WTC11 (cell line): ENCODE results near the gene RUFY3. TPM values are rescaled to one million over a fixed set of nuclear protein-coding genes. Genes with fewer than 3 reads are reported as not detected.
"Not testable (repeated sequence)": the region's sequence is repeated elsewhere in the genome, so short reads cannot be mapped to it uniquely, and the experiment has no call there.

Experiments used
- ATAC-seq: fragments of 200-7000 bp; cut with Tn5 transposase; 2 replicates; pipeline ENCODE4 v1.10.0; 2021; ENCODE audit warnings: mild to moderate bottlenecking, moderate library complexity
- CTCF ChIA-PET: fragments of 300-600 bp; sonication (Branson Sonifier 250); formaldehyde crosslinking; loops from one replicate; lab custom pipeline; 2021; ENCODE audit warnings: antibody characterized with exemption; lab: Charles Lee
- POLR2A ChIA-PET: fragments of 350-600 bp; sonication (Branson Sonifier 250); formaldehyde crosslinking; loops from one replicate; lab custom pipeline; 2021; ENCODE audit warnings: antibody characterized with exemption; lab: Charles Lee
- DNase-seq: peaks from one replicate; pipeline ENCODE4 v3.0.0; 2021; ENCODE audit warnings: low spot score
- H3K27ac Mint-ChIP-seq: 2 replicates; pipeline ENCODE4 v1.8.0; 2021; ENCODE audit warnings: mixed read lengths
- H3K27me3 Mint-ChIP-seq: 2 replicates; pipeline ENCODE4 v1.8.0; 2021; ENCODE audit warnings: low read depth, mild to moderate bottlenecking, moderate library complexity, mixed read lengths
- H3K36me3 Mint-ChIP-seq: 2 replicates; pipeline ENCODE4 v1.8.0; 2021; ENCODE audit warnings: mixed read lengths
- H3K4me1 Mint-ChIP-seq: 2 replicates; pipeline ENCODE4 v1.8.0; 2022; ENCODE audit warnings: mixed read lengths
- H3K4me3 Mint-ChIP-seq: 2 replicates; pipeline ENCODE4 v1.8.0; 2021; ENCODE audit warnings: mild to moderate bottlenecking, moderate library complexity, mixed read lengths
- H3K9me3 Mint-ChIP-seq: 2 replicates; pipeline ENCODE4 v1.8.0; 2021; ENCODE audit warnings: mixed read lengths
- ATF1 ChIP-seq: sonication (generic); formaldehyde crosslinking; IDR thresholded peaks from 2 replicates; pipeline ENCODE4 v1.8.1; 2023; ENCODE audit warnings: mild to moderate bottlenecking, moderate library complexity, missing genetic modification reagents
- CREB1 ChIP-seq: sonication (generic); formaldehyde crosslinking; IDR thresholded peaks from 2 replicates; pipeline ENCODE4 v1.8.0; 2023; ENCODE audit warnings: mild to moderate bottlenecking, missing genetic modification reagents
- ELF4 ChIP-seq: sonication (generic); formaldehyde crosslinking; IDR thresholded peaks from 2 replicates; pipeline ENCODE4 v1.8.1; 2022; ENCODE audit warnings: low read depth, mild to moderate bottlenecking, moderate library complexity, missing genetic modification reagents
- EMX1 ChIP-seq: fragments of 250-450 bp; sonication (Bioruptor Pico); IDR thresholded peaks from 2 replicates; pipeline ENCODE4 v1.8.0; 2021; ENCODE audit warnings: mild to moderate bottlenecking
- FOXP1 ChIP-seq: sonication (generic); formaldehyde crosslinking; IDR thresholded peaks from 2 replicates; pipeline ENCODE4 v1.8.0; 2022; ENCODE audit warnings: missing genetic modification reagents, mild to moderate bottlenecking, moderate library complexity, borderline replicate concordance
- GABPB1 ChIP-seq: sonication (generic); formaldehyde crosslinking; IDR thresholded peaks from 2 replicates; pipeline ENCODE4 v1.8.1; 2023; ENCODE audit warnings: mild to moderate bottlenecking, missing genetic modification reagents
- HMGA2 ChIP-seq: fragments of 250-450 bp; sonication (Bioruptor Pico); IDR thresholded peaks from 2 replicates; pipeline ENCODE4 v1.4.0; 2021; ENCODE audit warnings: mild to moderate bottlenecking, moderate library complexity
- MXD4 ChIP-seq: fragments of 250-450 bp; sonication (Bioruptor Pico); IDR thresholded peaks from 2 replicates; pipeline ENCODE4 v1.8.0; 2021; ENCODE audit warnings: mild to moderate bottlenecking, moderate library complexity, borderline replicate concordance
- NFATC4 ChIP-seq: fragments of 250-450 bp; sonication (Bioruptor Pico); IDR thresholded peaks from 2 replicates; pipeline ENCODE4 v1.9.0; 2021; ENCODE audit warnings: mild to moderate bottlenecking
- NR2C2 ChIP-seq: sonication (generic); formaldehyde crosslinking; IDR thresholded peaks from 2 replicates; pipeline ENCODE4 v1.8.0; 2022; ENCODE audit warnings: mild to moderate bottlenecking, missing genetic modification reagents
- TEAD1 ChIP-seq: sonication (generic); formaldehyde crosslinking; IDR thresholded peaks from 2 replicates; pipeline ENCODE4 v1.8.0; 2022; ENCODE audit warnings: mild to moderate bottlenecking, missing genetic modification reagents
- ZNF232 ChIP-seq: sonication (generic); formaldehyde crosslinking; IDR thresholded peaks from 2 replicates; pipeline ENCODE4 v1.8.0; 2022; ENCODE audit warnings: mild to moderate bottlenecking, missing genetic modification reagents
- ZNF671 ChIP-seq: fragments of 250-450 bp; sonication (Bioruptor Pico); IDR thresholded peaks from 2 replicates; pipeline ENCODE4 v1.8.0; 2021; ENCODE audit warnings: mild to moderate bottlenecking
- total RNA-seq: library from RNA; stranded (reverse); gene quantifications from 3 replicates; pipeline ENCODE4 v1.2.3, GENCODE V29; 2021
- TF ChIP-seq, protein P1 (sequence below): sonication (generic); formaldehyde crosslinking; IDR thresholded peaks from 2 replicates; pipeline ENCODE4 v1.8.1; 2022; ENCODE audit warnings: mild to moderate bottlenecking, missing genetic modification reagents, moderate library complexity, borderline replicate concordance
- TF ChIP-seq, protein P2 (sequence below): fragments of 250-450 bp; sonication (Bioruptor Pico); conservative IDR thresholded peaks from 2 replicates; pipeline ENCODE4 v1.9.0; 2021; ENCODE audit warnings: mild to moderate bottlenecking
- TF ChIP-seq, protein P3 (sequence below): sonication (generic); formaldehyde crosslinking; IDR thresholded peaks from 2 replicates; pipeline ENCODE4 v1.8.0; 2022; ENCODE audit warnings: mild to moderate bottlenecking, missing genetic modification reagents
- TF ChIP-seq, protein P4 (sequence below): sonication (generic); formaldehyde crosslinking; IDR thresholded peaks from 2 replicates; pipeline ENCODE4 v1.8.1; 2022; ENCODE audit warnings: low read depth, mild to moderate bottlenecking, moderate library complexity, missing genetic modification reagents, borderline replicate concordance
- TF ChIP-seq, protein P5 (sequence below): sonication (generic); formaldehyde crosslinking; IDR thresholded peaks from 2 replicates; pipeline ENCODE4 v1.8.1; 2023; ENCODE audit warnings: mild to moderate bottlenecking, missing genetic modification reagents, moderate library complexity

Gene RUFY3
- total RNA-seq, 1 experiment from 2014 or later, result 49.0 TPM

DNA sequence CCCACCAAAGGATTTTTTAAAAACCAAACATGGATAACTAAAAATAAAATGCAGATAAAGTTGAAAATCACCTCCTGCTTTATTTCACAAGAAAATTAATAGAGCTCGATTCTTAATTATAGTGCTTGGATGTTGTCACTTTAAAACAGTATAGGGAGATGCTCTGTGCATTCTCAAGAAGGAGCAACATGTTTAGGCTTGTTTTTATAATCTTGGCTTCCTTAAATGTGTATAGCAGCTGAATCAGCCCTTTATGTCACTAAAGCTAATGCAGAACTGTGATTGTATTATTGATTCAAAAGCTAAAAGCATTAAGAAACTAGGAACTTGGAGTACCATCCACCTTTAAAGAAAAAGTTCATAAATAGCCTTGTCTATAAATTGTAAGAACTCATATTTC lies 20.5 kb upstream of the RUFY3 start:
- no peak overlapping the region for H3K4me3 Mint-ChIP-seq
- ATAC-seq, result no peak
- no peak overlapping the region for H3K27ac Mint-ChIP-seq
- ChIA-PET CTCF (interaction anchor here (1.4 kb wide), 1 partner anchor 14 kb away, joined by 3 read pairs; no protein-coding TSS in a partner anchor), POLR2A (no interaction called here)
- TF ChIP-seq ZNF232, result no peak
- peaks cover 9% of the 10 kb centered on the region for H3K4me1 Mint-ChIP-seq
- H3K36me3 Mint-ChIP-seq, result no peaks in the 10 kb centered on the region
- no peak for DNase-seq
- peaks cover 3% of the 10 kb centered on the region; the same call in 1 of the 2 replicates for H3K27me3 Mint-ChIP-seq
- no peaks in the 10 kb centered on the region for H3K9me3 Mint-ChIP-seq

DNA sequence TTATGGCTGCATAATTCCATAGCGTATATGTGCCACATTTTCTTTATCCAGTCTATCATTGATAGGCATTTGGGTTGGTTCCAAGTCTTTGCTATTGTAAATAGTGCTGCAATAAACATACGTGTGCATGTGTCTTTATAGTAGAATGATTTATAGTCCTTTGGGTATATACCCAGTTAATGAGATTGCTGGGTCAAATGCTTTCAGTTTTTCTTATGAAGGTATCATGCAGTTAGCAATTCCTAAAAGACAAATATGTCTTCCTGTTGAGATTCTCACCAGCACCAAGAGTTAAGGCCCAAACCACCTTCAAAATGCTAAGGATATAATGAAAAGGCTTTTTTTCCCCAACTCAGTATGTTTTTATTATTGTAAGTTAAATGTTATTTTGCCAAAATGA lies 19.2 kb upstream of the RUFY3 start:
- H3K36me3 Mint-ChIP-seq, POLR2A ChIA-PET, CTCF ChIA-PET, H3K27me3 Mint-ChIP-seq, DNase-seq, H3K4me3 Mint-ChIP-seq, ATAC-seq, H3K9me3 Mint-ChIP-seq: not testable (repeated sequence)
- Mint-ChIP-seq H3K4me1 (peaks cover 13% of the 10 kb centered on the region), H3K27ac (0 out of 2 replicates have a peak overlapping the region, but pooled peaks have one; percentile 38)

DNA sequence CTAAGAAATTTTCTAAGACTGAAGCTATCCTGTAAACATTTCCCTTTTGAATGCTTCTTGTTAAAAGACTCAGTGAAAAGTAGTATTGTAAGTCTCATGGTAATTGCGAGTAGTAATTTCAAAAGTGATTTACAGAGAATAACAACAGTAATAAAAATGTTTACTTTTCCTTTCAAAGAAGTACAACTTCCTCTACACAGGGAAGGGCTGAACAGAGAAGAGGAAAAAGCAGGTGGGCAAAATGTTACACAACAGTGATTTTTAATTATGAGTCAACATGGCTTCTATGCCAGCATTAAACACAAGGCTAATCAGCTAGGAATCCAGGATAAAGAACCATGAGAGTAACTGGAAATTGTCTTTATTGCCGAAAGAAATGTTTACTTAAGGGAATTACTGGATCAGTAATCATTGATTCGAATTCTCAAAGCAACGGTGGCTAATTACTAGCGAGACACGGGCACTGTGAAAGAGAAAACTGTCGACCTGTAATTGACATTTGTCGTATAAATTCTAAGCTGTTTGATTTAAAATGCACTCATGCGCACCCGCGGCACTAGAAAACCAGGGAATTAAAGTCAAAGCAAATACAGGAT lies 18.0 kb upstream of the RUFY3 start:
- Mint-ChIP-seq H3K27me3 (peaks cover 3% of the 10 kb centered on the region; the same call in 1 of the 2 replicates), H3K4me1 (peaks cover 13% of the 10 kb centered on the region), H3K36me3 (no peaks in the 10 kb centered on the region), H3K9me3 (no peaks in the 10 kb centered on the region), H3K27ac (peak overlapping the region; percentile 98), H3K4me3 (peak overlapping the region; percentile 88)
- no peak for TF ChIP-seq GABPB1 (CRISPR knock-in tag)
- TF ChIP-seq NR2C2, result no peak
- TF ChIP-seq, protein P1, sequence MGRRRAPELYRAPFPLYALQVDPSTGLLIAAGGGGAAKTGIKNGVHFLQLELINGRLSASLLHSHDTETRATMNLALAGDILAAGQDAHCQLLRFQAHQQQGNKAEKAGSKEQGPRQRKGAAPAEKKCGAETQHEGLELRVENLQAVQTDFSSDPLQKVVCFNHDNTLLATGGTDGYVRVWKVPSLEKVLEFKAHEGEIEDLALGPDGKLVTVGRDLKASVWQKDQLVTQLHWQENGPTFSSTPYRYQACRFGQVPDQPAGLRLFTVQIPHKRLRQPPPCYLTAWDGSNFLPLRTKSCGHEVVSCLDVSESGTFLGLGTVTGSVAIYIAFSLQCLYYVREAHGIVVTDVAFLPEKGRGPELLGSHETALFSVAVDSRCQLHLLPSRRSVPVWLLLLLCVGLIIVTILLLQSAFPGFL, result no peak
- TF ChIP-seq TEAD1 (CRISPR knock-in tag), result no peak
- TF ChIP-seq, protein P2, sequence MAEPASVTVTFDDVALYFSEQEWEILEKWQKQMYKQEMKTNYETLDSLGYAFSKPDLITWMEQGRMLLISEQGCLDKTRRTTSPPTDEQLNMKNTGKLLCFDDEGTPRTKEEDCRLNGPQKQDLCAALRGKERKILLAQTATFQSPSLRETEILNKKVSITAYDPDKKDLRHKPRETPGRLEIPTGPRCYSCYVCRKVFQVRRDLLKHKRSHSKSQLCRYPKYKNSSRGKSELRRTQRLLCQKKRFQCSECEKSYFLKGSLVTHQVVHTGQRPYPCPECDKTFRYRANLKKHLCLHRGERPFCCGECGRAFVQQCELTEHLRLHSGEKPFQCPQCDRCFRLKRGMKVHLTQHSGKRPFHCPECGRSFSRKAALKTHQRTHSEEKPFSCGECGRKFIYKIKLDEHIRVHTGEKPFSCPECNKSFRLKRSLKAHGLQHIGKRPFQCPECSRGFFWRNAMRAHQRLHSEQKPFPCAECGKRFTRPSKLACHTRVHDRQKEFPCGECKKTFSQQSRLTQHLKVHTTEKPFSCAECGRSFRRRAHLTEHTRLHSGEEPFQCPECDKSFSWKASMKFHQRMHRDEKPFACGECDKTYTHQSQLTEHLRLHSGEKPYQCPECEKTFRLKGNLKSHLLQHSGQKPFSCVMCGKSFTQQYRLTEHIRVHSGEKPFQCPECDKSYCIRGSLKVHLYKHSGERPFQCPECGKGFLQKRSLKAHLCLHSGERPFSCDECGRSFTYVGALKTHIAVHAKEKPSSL (CRISPR knock-in tag), result no peak
- TF ChIP-seq NFATC4 (CRISPR knock-in tag), result no peak
- ChIA-PET POLR2A (interaction anchor here (1.0 to 1.6 kb wide), 3 partner anchors 14 to 290 kb away, joined by 4 to 8 read pairs (median 5); partner anchors contain the start of gene DCK), CTCF (interaction anchor here (0.5 to 3.0 kb wide), 8 partner anchors 10 to 198 kb away, joined by 3 to 15 read pairs (median 4); partner anchors contain the start of genes MOB1B, RUFY3 and UTP3)
- DNase-seq (no peak), ATAC-seq (no peak)

DNA sequence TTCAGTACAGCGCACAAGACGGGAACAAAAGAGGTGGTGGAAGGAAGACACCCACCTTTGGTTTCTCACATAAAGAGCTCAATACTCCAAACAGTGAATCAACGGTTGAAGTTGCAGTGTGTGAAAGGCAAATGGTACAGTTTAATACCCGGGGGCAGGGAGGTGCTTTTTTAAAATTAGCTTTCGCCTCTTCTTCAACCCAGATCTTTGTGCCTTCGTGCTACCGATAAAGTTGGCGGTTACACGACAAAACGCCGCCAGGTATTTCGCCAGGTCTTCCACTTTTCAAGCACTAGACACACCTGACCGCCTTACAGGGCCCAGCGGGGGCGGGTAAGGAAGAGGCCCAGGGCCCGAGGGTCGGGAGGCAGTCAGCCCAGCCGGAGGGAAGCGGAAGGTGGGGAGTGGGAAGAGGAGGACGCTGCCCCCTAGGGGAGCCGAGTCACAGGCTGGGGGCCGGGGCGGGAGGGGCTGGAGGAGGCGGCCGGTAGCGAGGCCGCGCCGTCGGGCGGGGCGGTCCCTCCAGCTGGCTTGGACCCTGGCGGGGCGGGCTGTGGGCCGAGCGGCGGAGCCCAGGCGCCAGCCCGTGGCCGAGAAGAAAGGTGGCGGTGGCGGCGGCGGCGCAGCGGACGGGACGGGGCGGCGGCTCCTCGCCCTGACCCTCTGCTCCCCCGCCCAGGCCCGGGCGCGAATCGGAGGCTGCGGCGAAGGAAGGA lies 17.4 kb upstream of the RUFY3 start:
- peak overlapping the region; percentile 98 for H3K27ac Mint-ChIP-seq
- H3K27me3 Mint-ChIP-seq, result peaks cover 3% of the 10 kb centered on the region; the same call in 1 of the 2 replicates
- peaks cover 16% of the 10 kb centered on the region for H3K4me1 Mint-ChIP-seq
- peak; percentile 92 for DNase-seq
- CTCF ChIA-PET, result interaction anchor here (0.7 to 3.0 kb wide), 9 partner anchors 9 to 198 kb away, joined by 3 to 15 read pairs (median 4); partner anchors contain the start of genes MOB1B, RUFY3 and UTP3
- H3K36me3 Mint-ChIP-seq, result no peaks in the 10 kb centered on the region
- POLR2A ChIA-PET, result interaction anchor here (1.0 to 2.0 kb wide), 4 partner anchors 15 to 289 kb away, joined by 4 to 8 read pairs (median 6); partner anchors contain the start of genes DCK and MOB1B
- ATAC-seq, result peak; percentile 87
- H3K4me3 Mint-ChIP-seq, result peak overlapping the region; percentile 88
- H3K9me3 Mint-ChIP-seq, result no peaks in the 10 kb centered on the region
- TF ChIP-seq ELF4 (CRISPR knock-in tag) (no peak), FOXP1 (CRISPR knock-in tag) (0 out of 2 replicates have a peak, but pooled peaks have one; percentile 16), HMGA2 (CRISPR knock-in tag) (no peak), MXD4 (CRISPR knock-in tag) (no peak), CREB1 (no peak), ZNF671 (CRISPR knock-in tag) (no peak), EMX1 (CRISPR knock-in tag) (no peak), ATF1 (CRISPR knock-in tag) (0 out of 2 replicates have a peak, but pooled peaks have one; percentile 10)
- TF ChIP-seq, protein P3, sequence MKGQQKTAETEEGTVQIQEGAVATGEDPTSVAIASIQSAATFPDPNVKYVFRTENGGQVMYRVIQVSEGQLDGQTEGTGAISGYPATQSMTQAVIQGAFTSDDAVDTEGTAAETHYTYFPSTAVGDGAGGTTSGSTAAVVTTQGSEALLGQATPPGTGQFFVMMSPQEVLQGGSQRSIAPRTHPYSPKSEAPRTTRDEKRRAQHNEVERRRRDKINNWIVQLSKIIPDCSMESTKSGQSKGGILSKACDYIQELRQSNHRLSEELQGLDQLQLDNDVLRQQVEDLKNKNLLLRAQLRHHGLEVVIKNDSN, result no peak
- TF ChIP-seq, protein P4, sequence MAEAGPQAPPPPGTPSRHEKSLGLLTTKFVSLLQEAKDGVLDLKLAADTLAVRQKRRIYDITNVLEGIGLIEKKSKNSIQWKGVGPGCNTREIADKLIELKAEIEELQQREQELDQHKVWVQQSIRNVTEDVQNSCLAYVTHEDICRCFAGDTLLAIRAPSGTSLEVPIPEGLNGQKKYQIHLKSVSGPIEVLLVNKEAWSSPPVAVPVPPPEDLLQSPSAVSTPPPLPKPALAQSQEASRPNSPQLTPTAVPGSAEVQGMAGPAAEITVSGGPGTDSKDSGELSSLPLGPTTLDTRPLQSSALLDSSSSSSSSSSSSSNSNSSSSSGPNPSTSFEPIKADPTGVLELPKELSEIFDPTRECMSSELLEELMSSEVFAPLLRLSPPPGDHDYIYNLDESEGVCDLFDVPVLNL (CRISPR knock-in tag), result no peak
- TF ChIP-seq, protein P5, sequence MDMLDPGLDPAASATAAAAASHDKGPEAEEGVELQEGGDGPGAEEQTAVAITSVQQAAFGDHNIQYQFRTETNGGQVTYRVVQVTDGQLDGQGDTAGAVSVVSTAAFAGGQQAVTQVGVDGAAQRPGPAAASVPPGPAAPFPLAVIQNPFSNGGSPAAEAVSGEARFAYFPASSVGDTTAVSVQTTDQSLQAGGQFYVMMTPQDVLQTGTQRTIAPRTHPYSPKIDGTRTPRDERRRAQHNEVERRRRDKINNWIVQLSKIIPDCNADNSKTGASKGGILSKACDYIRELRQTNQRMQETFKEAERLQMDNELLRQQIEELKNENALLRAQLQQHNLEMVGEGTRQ (CRISPR knock-in tag), result no peak; the same call in 1 of the 2 replicates
